Panc1 (cell line): ENCODE data around the gene ADRB1.

Experiments used
- POLR2AphosphoS5 ChIP-seq: IDR thresholded peaks from 2 replicates; pipeline ENCODE4 v1.6.1; 2012; ENCODE audit warnings: mild to moderate bottlenecking, low read depth, low read length, moderate library complexity
- SIN3A ChIP-seq: IDR thresholded peaks from 2 replicates; pipeline ENCODE4 v1.6.1; 2012; ENCODE audit warnings: low read depth, mild to moderate bottlenecking, low read length, moderate library complexity, borderline replicate concordance; ENCODE audit not compliant: insufficient read depth
- TF ChIP-seq, protein P1 (sequence below): fragments of 450-650 bp; IDR thresholded peaks from 2 replicates; pipeline ENCODE4 v1.5.1; 2017; ENCODE audit warnings: mild to moderate bottlenecking
- TF ChIP-seq, protein P2 (sequence below), 2 experiments: IDR thresholded peaks; 2 replicates each; pipeline ENCODE4 v1.6.1; 2011 to 2012; ENCODE audit warnings: low read depth in 2 of 2, control low read depth in 1 of 2, low read length in 1 of 2, mild to moderate bottlenecking in 1 of 2, moderate library complexity in 1 of 2; ENCODE audit not compliant: insufficient read depth in 1 of 2

DNA sequence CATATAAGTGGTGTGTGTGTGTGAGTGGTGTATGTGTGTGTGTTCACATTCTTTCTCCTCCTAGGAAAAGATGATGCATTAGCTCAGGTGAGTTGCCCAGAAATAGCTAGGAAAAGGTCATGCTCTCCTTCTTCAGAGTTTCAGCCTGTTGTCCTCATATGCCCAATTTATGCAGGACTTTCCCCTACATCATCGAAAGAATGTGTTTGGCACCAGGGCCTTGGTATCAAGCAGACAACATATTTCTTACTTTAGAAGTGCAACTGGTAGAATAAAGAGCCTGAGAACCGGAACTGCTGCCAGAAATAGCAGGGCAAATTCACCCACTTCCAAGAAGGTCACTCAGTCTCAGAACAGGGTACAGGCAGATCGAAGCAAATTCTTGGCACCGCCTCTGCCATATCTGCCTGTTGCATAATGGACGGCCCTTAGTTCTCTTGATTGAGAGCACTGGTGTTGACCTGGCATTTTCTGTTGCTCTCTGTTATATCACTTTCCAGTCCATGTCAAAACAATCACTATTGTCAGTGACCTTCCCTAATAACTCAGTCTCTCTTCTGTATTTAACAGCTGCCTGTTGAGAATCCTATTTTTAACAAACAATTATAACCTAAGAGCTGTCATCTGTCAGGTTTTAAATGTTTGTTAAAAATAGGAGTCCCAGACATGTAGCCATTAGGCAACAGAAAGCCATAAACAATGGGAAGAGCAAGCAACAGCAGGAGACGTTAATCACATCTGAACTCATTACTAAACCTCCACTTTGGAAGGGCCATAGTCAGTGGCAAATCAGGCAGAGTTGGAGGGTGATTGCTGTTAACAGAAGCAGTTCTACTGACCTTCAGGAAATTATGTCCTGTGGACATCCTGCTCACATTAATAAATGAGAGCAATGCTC is 20.7 kb downstream of the ADRB1 start:
- TF ChIP-seq SIN3A (no peak), POLR2AphosphoS5 (no peak)
- TF ChIP-seq, protein P1, sequence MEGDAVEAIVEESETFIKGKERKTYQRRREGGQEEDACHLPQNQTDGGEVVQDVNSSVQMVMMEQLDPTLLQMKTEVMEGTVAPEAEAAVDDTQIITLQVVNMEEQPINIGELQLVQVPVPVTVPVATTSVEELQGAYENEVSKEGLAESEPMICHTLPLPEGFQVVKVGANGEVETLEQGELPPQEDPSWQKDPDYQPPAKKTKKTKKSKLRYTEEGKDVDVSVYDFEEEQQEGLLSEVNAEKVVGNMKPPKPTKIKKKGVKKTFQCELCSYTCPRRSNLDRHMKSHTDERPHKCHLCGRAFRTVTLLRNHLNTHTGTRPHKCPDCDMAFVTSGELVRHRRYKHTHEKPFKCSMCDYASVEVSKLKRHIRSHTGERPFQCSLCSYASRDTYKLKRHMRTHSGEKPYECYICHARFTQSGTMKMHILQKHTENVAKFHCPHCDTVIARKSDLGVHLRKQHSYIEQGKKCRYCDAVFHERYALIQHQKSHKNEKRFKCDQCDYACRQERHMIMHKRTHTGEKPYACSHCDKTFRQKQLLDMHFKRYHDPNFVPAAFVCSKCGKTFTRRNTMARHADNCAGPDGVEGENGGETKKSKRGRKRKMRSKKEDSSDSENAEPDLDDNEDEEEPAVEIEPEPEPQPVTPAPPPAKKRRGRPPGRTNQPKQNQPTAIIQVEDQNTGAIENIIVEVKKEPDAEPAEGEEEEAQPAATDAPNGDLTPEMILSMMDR: no peak
- TF ChIP-seq, protein P2, sequence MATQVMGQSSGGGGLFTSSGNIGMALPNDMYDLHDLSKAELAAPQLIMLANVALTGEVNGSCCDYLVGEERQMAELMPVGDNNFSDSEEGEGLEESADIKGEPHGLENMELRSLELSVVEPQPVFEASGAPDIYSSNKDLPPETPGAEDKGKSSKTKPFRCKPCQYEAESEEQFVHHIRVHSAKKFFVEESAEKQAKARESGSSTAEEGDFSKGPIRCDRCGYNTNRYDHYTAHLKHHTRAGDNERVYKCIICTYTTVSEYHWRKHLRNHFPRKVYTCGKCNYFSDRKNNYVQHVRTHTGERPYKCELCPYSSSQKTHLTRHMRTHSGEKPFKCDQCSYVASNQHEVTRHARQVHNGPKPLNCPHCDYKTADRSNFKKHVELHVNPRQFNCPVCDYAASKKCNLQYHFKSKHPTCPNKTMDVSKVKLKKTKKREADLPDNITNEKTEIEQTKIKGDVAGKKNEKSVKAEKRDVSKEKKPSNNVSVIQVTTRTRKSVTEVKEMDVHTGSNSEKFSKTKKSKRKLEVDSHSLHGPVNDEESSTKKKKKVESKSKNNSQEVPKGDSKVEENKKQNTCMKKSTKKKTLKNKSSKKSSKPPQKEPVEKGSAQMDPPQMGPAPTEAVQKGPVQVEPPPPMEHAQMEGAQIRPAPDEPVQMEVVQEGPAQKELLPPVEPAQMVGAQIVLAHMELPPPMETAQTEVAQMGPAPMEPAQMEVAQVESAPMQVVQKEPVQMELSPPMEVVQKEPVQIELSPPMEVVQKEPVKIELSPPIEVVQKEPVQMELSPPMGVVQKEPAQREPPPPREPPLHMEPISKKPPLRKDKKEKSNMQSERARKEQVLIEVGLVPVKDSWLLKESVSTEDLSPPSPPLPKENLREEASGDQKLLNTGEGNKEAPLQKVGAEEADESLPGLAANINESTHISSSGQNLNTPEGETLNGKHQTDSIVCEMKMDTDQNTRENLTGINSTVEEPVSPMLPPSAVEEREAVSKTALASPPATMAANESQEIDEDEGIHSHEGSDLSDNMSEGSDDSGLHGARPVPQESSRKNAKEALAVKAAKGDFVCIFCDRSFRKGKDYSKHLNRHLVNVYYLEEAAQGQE (IDR thresholded peaks at IDR 0.05; ENCODE audit: insufficient read depth in 1 of 2, low read depth in 2 of 2, low read length in 1 of 2): no peak
